Stimulated activated CD8-positive, alpha-beta memory T cell treated with anti-CD3 and anti-CD28 coated beads, Interleukin-12 subunit alpha, Interleukin-12 subunit beta, amount 100 ng/mL, for 24 hours (primary cell): ENCODE measurements around the gene ZNF80.

Experiments used
- DNase-seq: peaks from one replicate; pipeline ENCODE4 v3.0.0-alpha.2; 2020; ENCODE audit errors: extremely low read depth

The ZNF80 gene

GRCh38 chr3:114219741-114220140, 17.6 kb downstream of the ZNF80 start:
- DNase-seq = no peak

GRCh38 chr3:114218578-114219185, 18.7 kb downstream of the ZNF80 start:
- no peak for DNase-seq

- no peak for DNase-seq
Measured at GRCh38 chr3:114218006-114218405, 19.4 kb downstream of the ZNF80 start.

DNA sequence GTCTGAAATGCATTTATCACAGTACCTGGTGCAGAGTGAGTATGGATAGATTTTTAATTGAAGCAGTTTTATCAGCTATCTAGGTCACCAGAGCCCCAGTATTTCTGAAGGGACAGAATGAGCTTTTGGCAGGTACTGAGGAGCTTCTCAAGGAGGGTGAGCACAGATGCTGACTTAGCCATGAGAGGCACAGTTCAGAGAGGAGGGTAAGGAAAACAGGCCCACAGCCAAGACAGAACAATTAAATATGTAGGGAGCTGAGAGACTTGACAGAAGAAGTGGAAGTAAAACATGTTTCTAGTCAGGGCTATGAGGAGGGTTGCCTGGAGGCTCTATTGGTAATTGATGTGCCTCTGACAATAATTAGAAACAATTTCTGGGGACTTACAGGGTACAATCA, 20.1 kb downstream of the ZNF80 start:
- no peak for DNase-seq

- DNase-seq = no peak
Measured at GRCh38 chr3:114216186-114216970, 21.0 kb downstream of the ZNF80 start.

GRCh38 chr3:114214542-114215341, 22.6 kb downstream of the ZNF80 start:
- DNase-seq = no peak

- peak; percentile 39 for DNase-seq
Measured at GRCh38 chr3:114213627-114214541, 23.5 kb downstream of the ZNF80 start.

DNA sequence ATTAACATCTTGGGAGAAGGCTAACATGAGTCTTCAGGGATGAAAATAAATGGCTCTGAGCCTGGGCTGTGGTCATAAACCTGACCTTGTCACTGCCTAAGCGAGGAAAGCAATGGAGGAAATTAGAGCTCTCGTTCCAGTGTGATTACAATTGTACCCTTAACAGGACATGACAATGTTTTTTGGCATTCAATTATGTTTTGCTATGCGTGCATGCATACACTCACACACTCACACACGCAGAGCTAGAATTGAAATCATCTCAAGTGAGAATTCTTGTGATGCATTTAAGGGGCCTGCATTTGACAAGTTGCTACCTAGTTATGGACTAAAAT, 24.1 kb downstream of the ZNF80 start:
- DNase-seq = no peak

- no peak for DNase-seq
Measured at GRCh38 chr3:114212646-114213045, 24.7 kb downstream of the ZNF80 start.

DNA sequence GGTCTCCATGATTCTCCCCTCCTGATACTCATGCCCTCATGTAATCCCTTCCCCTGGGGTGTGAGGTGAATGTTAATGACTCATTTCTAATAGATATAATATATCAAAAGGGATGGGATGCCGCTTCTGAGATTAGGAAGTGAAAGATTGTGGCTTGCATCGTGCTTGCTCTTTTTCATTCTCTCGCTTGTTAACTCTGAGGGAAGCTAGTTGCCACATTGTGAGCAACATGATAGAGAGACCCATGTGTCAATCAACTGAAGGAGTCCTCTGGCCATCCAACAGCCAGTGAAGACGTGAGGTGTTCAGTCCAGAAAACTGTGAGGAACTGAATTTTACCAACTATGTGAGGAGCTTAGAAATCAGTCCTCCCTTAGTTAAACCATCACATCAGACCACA, 29.6 kb downstream of the ZNF80 start:
- DNase-seq = no peak

GRCh38 chr3:114206342-114206741, 31.0 kb downstream of the ZNF80 start:
- DNase-seq = no peak

- no peak for DNase-seq
Measured at GRCh38 chr3:114205541-114205940, 31.8 kb downstream of the ZNF80 start.

GRCh38 chr3:114194750-114195149, 42.6 kb downstream of the ZNF80 start:
- DNase-seq = no peak

DNA sequence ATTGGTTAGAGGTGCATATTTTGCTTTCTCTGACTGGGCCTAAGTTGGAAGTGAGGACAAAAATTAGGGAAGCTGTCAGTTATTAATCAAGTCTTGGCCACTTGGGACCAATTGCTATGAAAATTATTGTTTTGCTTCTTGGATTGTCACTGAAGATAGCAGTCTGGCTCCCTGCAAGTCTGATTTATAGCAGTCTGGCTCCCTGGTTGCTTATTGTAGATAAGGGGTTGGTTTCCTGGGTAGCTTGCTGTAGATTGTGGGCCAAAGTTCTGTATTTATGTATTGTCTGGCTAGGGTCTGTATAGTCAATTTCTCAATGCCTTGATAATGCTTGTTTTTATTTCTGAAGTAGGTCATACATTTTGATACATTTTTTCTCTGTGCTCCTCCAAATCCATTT, 45.2 kb downstream of the ZNF80 start:
- no peak for DNase-seq

DNA sequence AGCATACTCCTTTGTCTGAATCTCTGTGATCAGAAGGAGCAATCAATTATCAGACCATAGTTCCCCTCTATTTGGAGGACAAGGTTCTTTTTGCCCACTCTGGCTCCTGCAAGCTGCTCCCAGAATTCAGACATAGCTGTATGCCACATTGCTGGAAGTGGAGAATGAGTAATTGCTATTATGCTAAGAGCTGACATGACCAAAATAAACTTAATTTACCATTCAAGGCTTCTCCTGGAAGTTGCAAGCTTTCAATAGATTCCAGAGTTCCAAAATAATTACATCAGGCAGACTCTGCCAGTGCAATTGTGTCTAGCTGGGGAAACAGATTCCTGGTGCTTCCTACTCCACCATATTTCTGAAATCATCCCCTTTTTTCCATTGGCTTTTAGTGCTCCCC, 50.9 kb downstream of the ZNF80 start:
- no peak for DNase-seq
